Bronchial epithelial cell (primary cell): Measurements from ENCODE around the gene EGR2. TPM values are rescaled to one million over a fixed set of nuclear protein-coding genes. Genes with fewer than 3 reads are reported as not detected.

Source experiments
- DNase-seq: peaks from one replicate; pipeline ENCODE4 v3.0.0-alpha.2; 2010; ENCODE audit warnings: low read depth
- FAIRE-seq: peaks from 2 replicates; lab custom pipeline; 2011; peaks lifted over from hg19 to GRCh38; lab: Jason Lieb, UNC
- H3K27me3 ChIP-seq: 2 replicates; pipeline ENCODE4 v1.5.1; 2011; ENCODE audit warnings: low read length; ENCODE audit not compliant: control insufficient read depth, insufficient read depth
- H3K36me3 ChIP-seq: 2 replicates; pipeline ENCODE4 v1.5.1; 2011; ENCODE audit warnings: low read length; ENCODE audit not compliant: control insufficient read depth, insufficient read depth
- H3K4me3 ChIP-seq: 2 replicates; pipeline ENCODE4 v1.5.1; 2011; ENCODE audit warnings: mild to moderate bottlenecking, low read depth, low read length, control low read depth
- total RNA-seq: library from RNA; depleted of rRNA; stranded (reverse); fragments of >200 nt; gene quantifications from 2 replicates; pipeline ENCODE4 v1.2.1, GENCODE V29; 2014
- TF ChIP-seq, protein P1 (sequence below): IDR thresholded peaks from 2 replicates; pipeline ENCODE4 v1.5.1; 2011; ENCODE audit warnings: mild to moderate bottlenecking, moderate library complexity, low read length, control low read depth, inconsistent platforms; ENCODE audit not compliant: insufficient read depth, severe bottlenecking

The EGR2 gene
- total RNA-seq, 1 donor from 2014 or later, result 0.26 TPM

DNA sequence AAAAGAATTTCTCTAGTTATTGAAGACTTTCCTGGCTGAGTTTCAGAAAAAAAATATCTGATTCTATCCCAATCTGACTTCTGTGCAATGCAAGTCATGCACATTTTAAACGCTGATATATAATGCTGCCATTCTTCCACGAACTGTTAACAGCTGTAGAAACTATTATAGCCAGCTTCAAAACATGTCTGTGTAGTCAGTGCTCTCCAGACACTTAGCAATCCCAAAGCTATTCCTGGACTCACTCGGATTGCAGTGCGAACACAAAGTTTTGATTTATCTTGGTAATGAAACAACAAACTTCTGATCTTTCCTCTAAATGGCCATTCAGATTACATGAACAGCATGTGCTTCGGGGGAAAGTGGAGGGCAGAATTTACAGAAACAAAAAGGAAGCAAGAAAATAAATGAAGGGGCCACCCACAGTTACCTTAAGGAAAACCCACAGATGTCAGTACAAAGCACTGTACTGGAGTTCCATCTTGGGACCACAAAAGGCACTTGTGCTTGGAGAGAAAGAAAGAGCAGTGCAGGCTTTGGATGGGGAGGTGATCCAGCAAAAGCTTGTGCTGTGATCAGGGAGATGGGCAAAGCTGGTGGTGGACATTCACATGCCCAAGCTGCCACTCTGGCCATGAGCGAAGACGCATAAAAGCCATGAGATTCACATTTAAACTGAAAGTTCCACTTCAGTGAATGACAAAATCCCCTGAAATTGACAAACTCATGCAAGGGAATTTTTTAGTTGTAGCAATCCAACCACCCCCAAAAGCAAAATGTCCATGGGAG, 43.8 kb downstream of the EGR2 start:
- Histone ChIP-seq H3K27me3 (no peaks in the 10 kb centered on the region), H3K36me3 (no peaks in the 10 kb centered on the region), H3K4me3 (no peak overlapping the region)
- TF ChIP-seq, protein P1, sequence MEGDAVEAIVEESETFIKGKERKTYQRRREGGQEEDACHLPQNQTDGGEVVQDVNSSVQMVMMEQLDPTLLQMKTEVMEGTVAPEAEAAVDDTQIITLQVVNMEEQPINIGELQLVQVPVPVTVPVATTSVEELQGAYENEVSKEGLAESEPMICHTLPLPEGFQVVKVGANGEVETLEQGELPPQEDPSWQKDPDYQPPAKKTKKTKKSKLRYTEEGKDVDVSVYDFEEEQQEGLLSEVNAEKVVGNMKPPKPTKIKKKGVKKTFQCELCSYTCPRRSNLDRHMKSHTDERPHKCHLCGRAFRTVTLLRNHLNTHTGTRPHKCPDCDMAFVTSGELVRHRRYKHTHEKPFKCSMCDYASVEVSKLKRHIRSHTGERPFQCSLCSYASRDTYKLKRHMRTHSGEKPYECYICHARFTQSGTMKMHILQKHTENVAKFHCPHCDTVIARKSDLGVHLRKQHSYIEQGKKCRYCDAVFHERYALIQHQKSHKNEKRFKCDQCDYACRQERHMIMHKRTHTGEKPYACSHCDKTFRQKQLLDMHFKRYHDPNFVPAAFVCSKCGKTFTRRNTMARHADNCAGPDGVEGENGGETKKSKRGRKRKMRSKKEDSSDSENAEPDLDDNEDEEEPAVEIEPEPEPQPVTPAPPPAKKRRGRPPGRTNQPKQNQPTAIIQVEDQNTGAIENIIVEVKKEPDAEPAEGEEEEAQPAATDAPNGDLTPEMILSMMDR, result no peak
- no peak for FAIRE-seq
- no peak for DNase-seq

DNA sequence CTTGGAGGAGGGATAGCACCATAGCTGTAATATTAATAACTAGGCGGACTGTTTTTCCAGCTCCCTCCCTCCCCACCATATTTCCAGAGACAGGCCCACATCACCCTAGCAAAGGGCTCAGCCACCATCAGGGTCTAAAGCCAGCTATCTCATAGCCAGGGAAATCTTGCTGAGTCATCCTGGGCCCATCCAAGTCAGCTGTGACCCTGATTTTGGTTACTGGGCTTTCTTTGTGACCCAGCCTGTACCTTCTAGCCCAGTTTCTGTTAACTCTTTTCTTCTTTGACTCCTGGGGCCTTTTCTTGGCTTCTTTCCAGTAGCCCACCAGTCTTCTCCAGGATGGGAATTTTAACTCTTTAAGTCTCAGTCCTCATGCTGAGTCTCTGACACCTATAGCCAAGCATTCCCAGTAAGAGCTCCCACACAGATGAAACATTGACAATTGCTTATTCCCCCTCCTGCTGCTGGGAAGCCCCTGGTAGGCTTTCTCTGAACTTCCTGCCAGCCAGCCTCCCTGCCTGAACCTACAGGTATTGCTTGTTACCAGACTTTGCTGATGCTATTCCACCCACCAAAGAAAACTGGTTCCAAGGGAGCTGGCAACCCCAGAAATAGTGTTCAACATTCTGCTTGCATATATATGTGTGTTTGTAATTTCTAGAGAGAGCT, 46.5 kb downstream of the EGR2 start:
- Histone ChIP-seq H3K27me3 (no peaks in the 10 kb centered on the region), H3K4me3 (no peak overlapping the region), H3K36me3 (no peaks in the 10 kb centered on the region)
- DNase-seq (no peak), FAIRE-seq (no peak)
- TF ChIP-seq, protein P1, result no peak

DNA sequence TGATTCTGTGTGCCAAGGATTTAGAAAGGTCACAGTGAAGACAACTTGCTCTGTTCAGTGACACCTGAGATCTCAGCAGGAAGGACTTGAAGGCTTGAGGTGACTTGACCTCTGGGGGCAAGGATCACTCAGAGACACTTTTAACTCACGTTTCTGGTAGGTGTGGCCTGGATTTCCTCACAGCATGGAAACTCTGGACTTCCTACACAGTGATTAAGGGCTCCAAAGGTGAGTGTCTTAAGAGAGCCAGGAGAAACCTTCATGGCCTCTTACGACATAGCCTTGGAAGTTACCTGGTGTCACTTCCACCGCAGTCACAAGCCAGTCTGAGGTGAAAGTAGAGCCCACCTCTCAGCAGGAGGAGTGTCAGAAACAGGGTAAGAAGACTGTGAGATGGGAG, 49.8 kb downstream of the EGR2 start:
- FAIRE-seq (no peak), DNase-seq (no peak)
- H3K27me3 ChIP-seq, result no peaks in the 10 kb centered on the region
- no peaks in the 10 kb centered on the region for H3K36me3 ChIP-seq
- no peak overlapping the region for H3K4me3 ChIP-seq
- TF ChIP-seq, protein P1, result no peak

DNA sequence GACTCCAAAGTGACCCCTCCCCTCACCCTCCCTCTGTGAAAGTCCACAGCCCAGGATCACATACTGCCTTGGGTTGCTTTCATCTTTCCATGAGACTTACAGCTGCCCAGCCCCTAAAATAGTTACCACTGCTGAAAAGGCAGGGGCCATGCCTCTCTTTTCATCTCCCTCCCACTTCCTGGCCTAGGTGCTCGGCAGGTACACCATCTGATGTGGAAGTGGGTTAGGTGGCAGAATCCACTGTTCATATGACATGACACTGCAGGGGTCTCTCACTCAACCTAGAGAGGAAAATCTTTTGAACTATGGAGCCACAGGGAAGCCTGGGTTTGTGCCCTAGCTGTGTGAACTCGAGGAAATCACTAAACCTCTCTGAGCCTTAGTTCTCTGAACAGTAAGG, 50.4 kb downstream of the EGR2 start:
- TF ChIP-seq, protein P1, result no peak
- H3K36me3 ChIP-seq, result no peaks in the 10 kb centered on the region
- no peak for DNase-seq
- no peaks in the 10 kb centered on the region for H3K27me3 ChIP-seq
- H3K4me3 ChIP-seq, result no peak overlapping the region
- FAIRE-seq, result no peak

DNA sequence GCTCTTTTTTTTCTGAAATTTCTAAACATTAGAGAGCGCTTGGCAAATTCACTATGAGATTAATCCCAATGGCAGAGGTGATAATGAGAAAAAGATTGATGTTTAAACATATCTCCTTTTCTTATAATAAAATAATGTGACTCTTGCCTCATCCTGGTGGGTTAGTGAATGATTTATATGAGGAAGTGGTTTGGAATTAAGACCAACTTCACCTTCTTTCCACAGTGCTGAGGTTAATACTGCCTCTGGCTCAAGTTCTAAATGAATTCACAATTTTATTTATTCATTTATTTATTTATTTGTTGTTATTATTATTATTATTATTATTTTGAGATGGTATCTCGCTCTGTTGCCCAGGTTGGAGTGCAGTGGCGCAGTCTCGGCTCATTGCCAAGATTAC, 52.2 kb downstream of the EGR2 start:
- DNase-seq, result no peak
- no peak for FAIRE-seq
- TF ChIP-seq, protein P1, result no peak
- Histone ChIP-seq H3K27me3 (no peaks in the 10 kb centered on the region), H3K36me3 (no peaks in the 10 kb centered on the region), H3K4me3 (no peak overlapping the region)
